ENCODE measurements around the gene ROBO1. TPM values are rescaled to one million over a fixed set of nuclear protein-coding genes. Genes with fewer than 3 reads are reported as not detected.

The ROBO1 gene
- total RNA-seq, 4 donors from 2014 or later: 8.6 to 26.3 (median 16.6) TPM

DNA sequence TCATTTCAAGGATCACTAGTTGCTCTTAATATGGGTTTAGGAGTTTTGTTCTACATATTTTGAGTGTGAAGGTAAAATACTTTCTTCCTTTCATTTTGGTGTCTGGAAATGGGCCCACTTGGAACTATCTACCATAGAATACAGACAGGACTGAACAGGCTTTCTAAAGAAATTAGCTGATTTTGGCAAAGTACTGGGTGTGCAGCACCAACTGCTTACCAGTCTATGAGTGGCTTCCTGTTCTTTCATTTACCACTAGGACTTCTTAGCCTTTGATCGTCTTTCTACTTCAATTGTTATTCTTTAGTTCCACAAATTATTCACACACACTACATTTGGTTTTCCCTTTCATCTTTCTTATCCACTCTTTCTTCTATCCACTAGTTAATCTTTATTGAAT is 1196.3 kb downstream of the ROBO1 start:
- H3K4me1 ChIP-seq: no peaks in the 10 kb centered on the region
- no peaks in the 10 kb centered on the region for H3K9me3 ChIP-seq
- intact Hi-C loops (cut with DNase I): no loop called here
- no peak overlapping the region for H3K27ac ChIP-seq
- no peak for DNase-seq
- WGBS, 2 donors: 60 to 71% methylated on average over 1 of the region's 1 CpG
- H3K27me3 ChIP-seq: no peaks in the 10 kb centered on the region
- no peak overlapping the region for H3K4me3 ChIP-seq (replicated peaks in 1 of 3)
- no peak for TF ChIP-seq CTCF (IDR thresholded peaks at IDR 0.05)
- TF ChIP-seq POLR2A (IDR thresholded peaks at IDR 0.05): no peak
- H3K36me3 ChIP-seq: no peaks in the 10 kb centered on the region

DNA sequence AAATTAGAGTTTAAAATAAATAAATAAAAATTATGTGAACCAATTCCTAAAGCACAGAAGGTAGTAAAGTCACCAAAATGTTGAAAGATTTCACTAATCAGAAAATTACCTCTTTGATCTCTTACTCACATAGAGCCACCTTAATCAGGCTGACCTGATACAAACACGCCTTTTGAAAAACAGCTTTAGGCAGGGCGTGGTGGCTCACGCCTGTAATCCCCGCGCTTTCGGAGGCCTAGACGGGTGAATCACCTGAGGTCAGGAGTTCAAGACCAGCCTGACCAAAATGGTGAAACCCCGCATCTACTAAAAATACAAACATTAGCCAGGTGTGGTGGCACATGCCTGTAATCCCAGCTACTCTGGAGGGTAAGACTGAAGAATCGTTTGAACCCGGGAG is 1197.3 kb downstream of the ROBO1 start:
- WGBS, 2 donors: 94 to 96% methylated on average over 10 of the region's 10 CpGs

GRCh38 chr3:78569804-78570203 is 1198.0 kb downstream of the ROBO1 start:
- peak; percentile 5 to 8 for DNase-seq

More for the DNA sequence above, 1197.3 kb downstream of the ROBO1 start:
- Histone ChIP-seq H3K27me3 (no peaks in the 10 kb centered on the region), H3K9me3 (no peaks in the 10 kb centered on the region), H3K4me3 (replicated peaks in 1 of 3) (no peak overlapping the region), H3K4me1 (no peaks in the 10 kb centered on the region), H3K27ac (no peak overlapping the region), H3K36me3 (no peaks in the 10 kb centered on the region)
- TF ChIP-seq POLR2A (IDR thresholded peaks at IDR 0.05): no peak
- no peak for TF ChIP-seq CTCF (IDR thresholded peaks at IDR 0.05)
- no peak for DNase-seq
- intact Hi-C loops (cut with DNase I): no loop called here

DNA sequence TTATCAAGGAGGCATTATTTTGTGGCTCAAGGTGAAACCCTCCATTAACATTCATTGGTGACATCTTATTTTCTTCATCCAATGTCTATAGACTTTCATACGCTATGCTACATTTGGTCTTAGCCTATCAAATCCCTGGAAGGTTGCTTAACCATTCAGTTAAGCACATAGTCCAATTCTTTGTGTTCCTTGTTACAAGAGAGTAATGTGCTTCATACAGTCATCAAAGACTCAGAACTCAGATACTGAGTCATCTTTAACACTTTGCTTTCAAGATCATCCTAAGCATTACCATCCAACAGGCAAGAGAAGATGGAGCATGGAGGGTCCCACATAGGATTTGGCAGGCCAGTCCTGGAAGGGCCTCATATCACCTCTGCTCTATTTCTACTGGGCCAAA is 1202.1 kb downstream of the ROBO1 start:
- H3K36me3 ChIP-seq: no peaks in the 10 kb centered on the region
- no peaks in the 10 kb centered on the region for H3K27me3 ChIP-seq
- no peaks in the 10 kb centered on the region for H3K4me1 ChIP-seq
- WGBS, 2 donors: 95 to 100% methylated on average over 1 of the region's 1 CpG
- DNase-seq: no peak
- H3K4me3 ChIP-seq (replicated peaks in 1 of 3): no peak overlapping the region
- intact Hi-C loops (cut with DNase I): no loop called here
- no peaks in the 10 kb centered on the region for H3K9me3 ChIP-seq
- no peak overlapping the region for H3K27ac ChIP-seq
- TF ChIP-seq CTCF (IDR thresholded peaks at IDR 0.05) (no peak), POLR2A (IDR thresholded peaks at IDR 0.05) (no peak)

More at GRCh38 chr3:78569804-78570203, 1198.0 kb downstream of the ROBO1 start:
- intact Hi-C loops (cut with DNase I): no loop called here
- WGBS, 2 donors: 19 to 33% methylated on average over 6 of the region's 6 CpGs
- Histone ChIP-seq H3K27me3 (no peaks in the 10 kb centered on the region), H3K9me3 (no peaks in the 10 kb centered on the region), H3K27ac (no peak overlapping the region), H3K36me3 (no peaks in the 10 kb centered on the region), H3K4me3 (replicated peaks in 1 of 3) (no peak overlapping the region), H3K4me1 (no peaks in the 10 kb centered on the region)
- no peak for TF ChIP-seq CTCF (IDR thresholded peaks at IDR 0.05)
- TF ChIP-seq POLR2A (IDR thresholded peaks at IDR 0.05): no peak

GRCh38 chr3:78562328-78562727 is 1205.5 kb downstream of the ROBO1 start:
- no peaks in the 10 kb centered on the region for H3K9me3 ChIP-seq
- no peak for TF ChIP-seq POLR2A (IDR thresholded peaks at IDR 0.05)
- no peak for TF ChIP-seq CTCF (IDR thresholded peaks at IDR 0.05)
- intact Hi-C loops (cut with DNase I): no loop called here
- WGBS, 2 donors: 68 to 79% methylated on average over 1 of the region's 1 CpG
- no peak for DNase-seq
- H3K27ac ChIP-seq: no peak overlapping the region
- no peaks in the 10 kb centered on the region for H3K27me3 ChIP-seq
- H3K4me3 ChIP-seq (replicated peaks in 1 of 3): no peak overlapping the region
- no peaks in the 10 kb centered on the region for H3K4me1 ChIP-seq
- no peaks in the 10 kb centered on the region for H3K36me3 ChIP-seq

Small RNAs within 50 kb of the gene (microRNA-seq; reads per million reads assigned to microRNA genes)
- gene MIR3923: not detected

Small RNAs within 50 kb of the gene (small RNA-seq; reads per million reads assigned to genes)
- gene MIR3923: not detected
- not detected for gene RN7SL751P

All from thyroid gland (tissue), 4 donors.